ENCODE results near the gene JDP2. TPM values are rescaled to one million over a fixed set of nuclear protein-coding genes. Genes with fewer than 3 reads are reported as not detected.

Gene JDP2
- total RNA-seq, 1 experiment from 2014 or later, result 76.1 TPM

DNA sequence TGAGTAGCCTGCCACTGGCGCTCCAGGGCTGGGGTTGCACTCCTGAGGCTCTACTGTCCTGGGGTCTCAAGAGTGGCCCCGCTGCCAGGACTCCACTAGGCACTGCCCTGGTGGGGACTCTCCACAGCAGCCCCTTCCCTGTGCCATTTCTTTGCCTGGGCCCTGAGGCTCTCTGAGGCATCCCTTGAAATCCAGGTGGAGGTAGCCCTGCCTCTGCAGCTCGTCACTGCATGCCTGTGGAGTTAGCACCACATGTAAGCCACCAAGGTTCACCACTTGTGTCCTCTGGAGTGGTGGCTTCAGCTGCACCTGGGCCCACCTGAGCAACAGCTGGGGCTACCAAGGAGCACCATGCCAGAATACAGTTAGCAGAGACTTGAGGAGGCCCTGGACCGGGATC is 54.5 kb downstream of the JDP2 start:
- Histone ChIP-seq H3K27me3 (no peaks in the 10 kb centered on the region), H3K4me3 (no peak overlapping the region), H3K36me3 (no peaks in the 10 kb centered on the region), H3K9me3 (no peaks in the 10 kb centered on the region)
- no peak for DNase-seq

DNA sequence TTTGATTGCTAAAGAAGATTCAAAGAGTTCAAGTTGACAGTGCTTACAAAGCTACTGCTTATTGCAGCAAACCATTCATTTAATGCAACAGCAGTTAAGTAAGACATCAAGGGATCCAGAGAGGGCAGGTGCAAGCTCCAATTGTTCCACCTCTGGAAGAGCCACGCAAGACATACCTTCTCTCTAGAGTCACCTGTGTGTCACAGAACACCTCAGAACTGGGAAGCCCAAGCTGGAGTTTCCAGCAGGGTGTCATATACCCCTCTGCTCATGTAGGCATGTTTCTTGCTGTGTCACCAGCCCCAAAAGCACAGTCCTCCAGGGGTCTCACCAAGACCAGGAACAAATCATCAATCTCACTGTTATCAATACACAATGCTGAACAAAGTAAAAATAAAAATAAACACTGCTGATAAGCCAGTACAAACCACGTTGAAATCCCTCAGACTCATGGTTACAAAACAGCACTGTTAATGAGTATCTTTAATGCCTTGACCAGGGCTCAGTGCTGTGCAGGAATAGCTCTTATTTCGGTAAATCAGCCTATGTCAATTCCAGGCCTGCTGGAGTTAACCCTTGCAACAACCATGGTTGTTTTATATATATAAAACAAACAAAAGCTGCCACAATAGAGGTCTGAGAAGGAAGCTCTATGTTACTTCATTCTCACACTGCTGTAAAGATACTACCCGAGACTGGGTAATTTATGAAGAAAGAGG is 57.0 kb downstream of the JDP2 start:
- no peak for DNase-seq
- no peaks in the 10 kb centered on the region for H3K9me3 ChIP-seq
- no peak overlapping the region for H3K4me3 ChIP-seq

DNA sequence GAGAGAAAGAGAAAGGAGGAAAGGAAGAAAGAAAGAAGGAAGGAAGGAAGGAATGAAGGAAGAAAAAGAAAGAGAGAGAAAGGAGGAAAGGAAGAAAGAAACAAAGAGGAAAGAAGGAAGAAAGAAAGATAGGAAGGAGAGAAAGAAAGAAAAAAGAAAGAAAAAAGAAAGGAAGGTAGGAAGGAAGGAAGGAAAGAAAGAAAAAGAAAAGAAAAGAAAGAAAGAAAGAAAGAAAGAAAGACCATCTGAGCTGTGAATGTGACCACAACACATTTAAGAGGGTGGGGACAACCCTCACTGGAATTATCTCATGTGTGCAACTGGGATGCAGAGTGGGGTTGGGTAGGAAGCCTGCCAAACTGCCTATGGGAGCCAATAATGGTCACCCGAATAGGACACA is 58.5 kb downstream of the JDP2 start:
- no peak for DNase-seq
- Histone ChIP-seq H3K4me3 (no peak overlapping the region), H3K36me3 (no peaks in the 10 kb centered on the region), H3K9me3 (no peaks in the 10 kb centered on the region), H3K27me3 (no peaks in the 10 kb centered on the region)

More for the DNA sequence above, 57.0 kb downstream of the JDP2 start:
- Histone ChIP-seq H3K36me3 (no peaks in the 10 kb centered on the region), H3K27me3 (no peaks in the 10 kb centered on the region)

- Histone ChIP-seq H3K9me3 (no peaks in the 10 kb centered on the region), H3K4me3 (no peak overlapping the region), H3K36me3 (no peaks in the 10 kb centered on the region), H3K27me3 (no peaks in the 10 kb centered on the region)
- DNase-seq, result no peak
Observed at GRCh38 chr14:75487155-75487671, 59.4 kb downstream of the JDP2 start.

DNA sequence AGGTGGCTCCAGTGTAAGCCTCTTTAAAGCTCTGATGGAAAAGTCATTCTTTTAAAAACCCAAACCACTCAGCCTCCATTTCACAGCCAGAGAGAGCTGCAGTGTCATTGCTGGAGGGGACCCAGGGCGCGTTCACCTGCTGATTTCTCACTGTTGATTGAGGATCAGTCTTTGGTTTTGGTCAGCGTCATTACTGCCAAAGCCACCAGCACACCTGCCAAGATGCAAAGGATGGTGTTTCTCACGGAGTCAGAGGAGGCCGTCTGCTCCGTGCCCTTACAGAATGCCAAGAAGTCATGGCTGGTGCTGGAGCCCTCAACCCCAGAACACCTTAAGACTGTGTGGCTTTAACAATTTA is 61.6 kb downstream of the JDP2 start:
- no peaks in the 10 kb centered on the region for H3K36me3 ChIP-seq
- DNase-seq, result no peak

GRCh38 chr14:75491376-75491978 is 63.7 kb downstream of the JDP2 start:
- H3K36me3 ChIP-seq, result no peaks in the 10 kb centered on the region
- H3K9me3 ChIP-seq, result no peaks in the 10 kb centered on the region
- no peak overlapping the region for H3K4me3 ChIP-seq
- no peak for DNase-seq
- H3K27me3 ChIP-seq, result no peaks in the 10 kb centered on the region

More for the DNA sequence above, 61.6 kb downstream of the JDP2 start:
- Histone ChIP-seq H3K9me3 (no peaks in the 10 kb centered on the region), H3K27me3 (no peaks in the 10 kb centered on the region), H3K4me3 (no peak overlapping the region)

- DNase-seq, result no peak
- no peak overlapping the region for H3K4me3 ChIP-seq
Observed at GRCh38 chr14:75492832-75493591, 65.2 kb downstream of the JDP2 start.

GRCh38 chr14:75493592-75494087 is 65.8 kb downstream of the JDP2 start:
- H3K27me3 ChIP-seq, result no peaks in the 10 kb centered on the region
- no peak for DNase-seq
- H3K4me3 ChIP-seq, result no peak overlapping the region
- H3K36me3 ChIP-seq, result no peaks in the 10 kb centered on the region
- no peaks in the 10 kb centered on the region for H3K9me3 ChIP-seq

More at GRCh38 chr14:75492832-75493591, 65.2 kb downstream of the JDP2 start:
- Histone ChIP-seq H3K27me3 (no peaks in the 10 kb centered on the region), H3K36me3 (no peaks in the 10 kb centered on the region), H3K9me3 (no peaks in the 10 kb centered on the region)

GRCh38 chr14:75494896-75495295 is 67.1 kb downstream of the JDP2 start:
- Histone ChIP-seq H3K27me3 (no peaks in the 10 kb centered on the region), H3K36me3 (no peaks in the 10 kb centered on the region), H3K4me3 (no peak overlapping the region), H3K9me3 (no peaks in the 10 kb centered on the region)
- DNase-seq, result no peak

DNA sequence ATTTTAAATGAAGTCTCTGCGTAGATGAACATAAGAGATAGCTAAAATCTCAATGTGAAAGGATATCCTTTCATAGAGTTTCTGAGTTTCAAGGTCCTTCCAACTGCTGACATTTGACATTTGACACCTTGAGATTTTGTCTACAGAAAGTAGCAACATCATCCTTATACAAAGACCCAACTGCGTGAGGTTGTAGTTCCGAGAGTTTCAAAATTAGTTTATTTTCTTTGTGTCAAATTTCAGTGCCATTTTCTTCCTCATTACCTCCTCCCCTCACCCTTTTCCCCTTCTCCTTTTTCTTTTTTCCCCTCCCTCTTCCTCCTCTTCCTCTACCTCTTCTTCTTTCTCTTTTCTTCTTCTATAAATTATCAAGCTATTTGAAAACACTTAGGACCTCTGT is 67.6 kb downstream of the JDP2 start:
- DNase-seq, result no peak
- Histone ChIP-seq H3K36me3 (no peaks in the 10 kb centered on the region), H3K27me3 (no peaks in the 10 kb centered on the region), H3K4me3 (no peak overlapping the region), H3K9me3 (no peaks in the 10 kb centered on the region)

DNA sequence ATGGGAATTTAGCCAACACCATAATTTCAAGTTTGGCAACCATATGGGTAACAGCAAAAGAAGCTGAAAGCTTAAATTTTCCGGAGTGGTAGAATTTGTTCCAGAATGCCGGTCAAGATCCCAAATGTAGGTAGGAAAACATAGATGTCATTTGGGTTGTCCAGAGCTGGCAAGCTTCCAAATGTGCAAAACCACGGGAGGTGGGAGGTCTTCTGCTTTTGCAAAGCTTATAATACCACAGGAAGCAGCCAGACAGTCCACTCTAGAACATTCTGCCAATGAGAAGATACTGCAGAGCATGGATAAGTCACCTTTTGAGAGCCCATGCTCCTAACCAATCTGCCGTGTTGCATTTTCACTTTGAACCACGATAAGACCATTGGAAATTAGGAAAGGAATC is 68.1 kb downstream of the JDP2 start:
- no peaks in the 10 kb centered on the region for H3K9me3 ChIP-seq
- no peaks in the 10 kb centered on the region for H3K36me3 ChIP-seq
- no peak for DNase-seq
- no peaks in the 10 kb centered on the region for H3K27me3 ChIP-seq
- no peak overlapping the region for H3K4me3 ChIP-seq

DNA sequence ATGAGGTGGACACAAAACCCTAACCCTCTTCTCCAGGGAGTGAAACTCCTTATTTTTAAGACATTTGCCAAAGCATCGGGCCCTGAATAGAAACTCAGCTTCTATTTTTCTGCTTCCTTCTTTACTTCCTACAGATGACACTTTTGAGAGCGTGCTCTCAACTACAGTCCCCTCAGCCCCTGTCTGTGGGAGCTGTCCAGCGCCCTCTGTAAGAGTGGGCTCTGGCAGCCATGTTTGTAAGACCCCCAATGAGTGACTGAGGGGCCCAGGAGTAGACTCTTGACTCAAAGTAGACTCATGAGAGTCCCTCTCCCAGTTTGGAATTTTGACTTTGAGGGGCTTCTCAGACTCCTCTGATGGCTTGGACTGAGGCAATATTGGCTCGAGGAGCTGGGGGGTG is 68.9 kb downstream of the JDP2 start:
- no peaks in the 10 kb centered on the region for H3K9me3 ChIP-seq
- DNase-seq, result no peak
- H3K4me3 ChIP-seq, result no peak overlapping the region
- no peaks in the 10 kb centered on the region for H3K27me3 ChIP-seq
- no peaks in the 10 kb centered on the region for H3K36me3 ChIP-seq

GRCh38 chr14:75497191-75497590 is 69.4 kb downstream of the JDP2 start:
- Histone ChIP-seq H3K4me3 (no peak overlapping the region), H3K36me3 (no peaks in the 10 kb centered on the region), H3K27me3 (no peaks in the 10 kb centered on the region), H3K9me3 (no peaks in the 10 kb centered on the region)
- no peak for DNase-seq

DNA sequence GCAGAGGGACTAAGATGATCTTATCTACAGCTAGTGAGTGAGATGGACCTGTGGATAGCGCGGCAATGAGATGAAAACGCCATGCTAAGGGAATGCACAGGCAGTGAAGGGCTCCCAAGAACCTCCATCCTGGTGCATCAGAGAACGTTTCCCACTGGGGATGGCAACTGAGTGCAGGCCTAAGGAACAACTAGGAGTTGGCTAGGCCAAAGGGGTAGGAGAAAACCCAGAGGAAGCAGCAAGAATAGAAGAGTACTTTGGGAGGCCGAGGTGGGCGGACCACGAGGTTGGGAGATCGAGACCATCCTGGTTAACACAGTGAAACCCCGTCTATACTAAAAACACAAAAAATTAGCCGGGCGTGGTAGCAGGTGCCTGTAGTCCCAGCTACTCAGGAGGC is 69.9 kb downstream of the JDP2 start:
- Histone ChIP-seq H3K36me3 (no peaks in the 10 kb centered on the region), H3K4me3 (no peak overlapping the region), H3K9me3 (no peaks in the 10 kb centered on the region), H3K27me3 (no peaks in the 10 kb centered on the region)
- no peak for DNase-seq

DNA sequence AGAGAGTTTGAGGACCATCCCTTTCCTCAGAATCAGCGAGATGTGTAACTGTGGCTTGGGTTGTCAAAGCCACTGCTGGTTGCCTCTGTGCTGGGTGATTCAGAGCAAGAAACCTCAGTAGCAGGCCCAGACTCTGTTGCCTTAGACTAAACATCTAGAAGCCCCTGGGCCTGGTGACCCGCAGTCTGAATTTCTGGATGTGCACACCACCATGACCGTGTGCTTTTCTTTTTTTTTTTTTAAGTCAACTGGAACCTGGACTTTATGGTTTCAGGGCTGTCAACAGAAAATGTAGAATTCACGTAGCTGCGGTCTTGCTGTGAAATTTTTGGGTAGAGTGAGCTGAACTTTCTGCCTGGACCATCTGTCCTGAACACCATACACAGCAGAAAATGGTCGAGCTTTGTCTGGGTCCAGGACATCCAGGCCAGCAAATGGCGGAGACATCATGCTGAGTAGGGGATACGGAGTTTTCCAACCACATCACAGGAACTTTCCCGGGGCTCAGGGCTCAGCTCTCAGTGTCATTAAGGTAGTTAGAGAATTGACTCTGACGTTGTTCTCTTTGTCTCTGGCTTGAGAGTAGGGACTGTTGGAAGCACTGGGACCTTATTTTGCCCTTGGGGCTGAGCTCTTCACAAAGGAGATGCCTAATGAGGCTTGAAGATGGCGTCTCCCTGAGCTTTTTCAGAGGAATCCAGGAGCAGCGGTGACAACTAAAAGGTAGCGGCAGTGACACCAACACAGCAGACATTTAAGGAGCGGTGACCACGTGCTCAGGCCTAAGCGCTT is 71.5 kb downstream of the JDP2 start:
- DNase-seq, result no peak
- no peaks in the 10 kb centered on the region for H3K27me3 ChIP-seq

DNA sequence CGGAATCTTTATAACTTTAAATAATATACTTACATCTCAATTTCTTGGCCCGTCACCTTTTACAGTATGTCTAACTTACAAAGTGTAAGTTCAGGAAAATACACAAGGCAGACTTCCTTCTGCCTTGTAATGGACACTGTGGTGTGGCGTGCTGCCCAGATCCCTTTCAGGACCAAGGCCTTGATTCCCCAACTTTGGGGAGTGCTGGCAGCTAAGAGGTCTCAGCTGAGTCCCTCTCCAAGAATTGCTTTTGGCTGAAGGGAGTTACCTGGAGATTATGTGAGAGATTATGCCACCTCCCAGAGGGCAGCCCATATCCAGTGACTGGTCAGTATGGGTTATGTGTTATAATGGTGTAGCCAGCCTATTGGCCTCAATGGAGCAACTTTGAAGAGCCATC is 73.3 kb downstream of the JDP2 start:
- H3K4me3 ChIP-seq, result no peak overlapping the region
- H3K9me3 ChIP-seq, result no peaks in the 10 kb centered on the region

More for the DNA sequence above, 71.5 kb downstream of the JDP2 start:
- Histone ChIP-seq H3K36me3 (no peaks in the 10 kb centered on the region), H3K4me3 (no peak overlapping the region), H3K9me3 (no peaks in the 10 kb centered on the region)

DNA sequence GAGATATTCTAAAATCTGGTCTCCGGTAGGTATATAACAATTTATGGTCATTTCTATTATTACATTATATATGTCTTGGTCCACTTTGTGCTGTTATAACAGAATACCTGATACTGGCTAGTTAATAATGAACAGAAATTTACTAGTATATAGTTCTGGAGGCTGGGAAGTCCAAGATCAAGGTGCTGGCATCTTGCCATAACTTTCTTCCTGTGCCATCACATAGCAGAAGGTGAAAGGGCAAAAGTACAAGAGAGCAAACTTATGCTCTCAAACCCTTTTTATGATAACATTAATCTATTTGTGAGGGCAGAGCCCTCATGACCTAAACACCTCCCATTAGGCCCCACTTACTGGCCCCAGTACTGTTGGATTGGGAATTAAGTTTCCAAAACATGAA is 76.6 kb downstream of the JDP2 start:
- H3K27me3 ChIP-seq, result no peaks in the 10 kb centered on the region
- DNase-seq, result no peak
- H3K9me3 ChIP-seq, result no peaks in the 10 kb centered on the region
- no peak overlapping the region for H3K4me3 ChIP-seq
- no peaks in the 10 kb centered on the region for H3K36me3 ChIP-seq

More for the DNA sequence above, 73.3 kb downstream of the JDP2 start:
- Histone ChIP-seq H3K36me3 (no peaks in the 10 kb centered on the region), H3K27me3 (no peaks in the 10 kb centered on the region)
- no peak for DNase-seq
